ENCODE data around the gene ITGA1.
"Not testable (repeated sequence)": the region's sequence is repeated elsewhere in the genome, so short reads cannot be mapped to it uniquely, and the experiment has no call there.

The ITGA1 gene

GRCh38 chr5:52865991-52866390 is 78.3 kb downstream of the ITGA1 start:
- DNase-seq (ENCODE audit: low read depth) = not testable (repeated sequence)

- DNase-seq (ENCODE audit: low read depth) = no peak
These were observed 80.1 kb downstream of the ITGA1 start for GRCh38 chr5:52867809-52868208.

GRCh38 chr5:52868417-52868816 is 80.7 kb downstream of the ITGA1 start:
- no peak for DNase-seq (ENCODE audit: low read depth)

- no peak for DNase-seq (ENCODE audit: low read depth)
These were observed 81.7 kb downstream of the ITGA1 start for GRCh38 chr5:52869391-52869790.

- DNase-seq (ENCODE audit: low read depth) = no peak
These were observed 82.7 kb downstream of the ITGA1 start for GRCh38 chr5:52870448-52870847.

- DNase-seq (ENCODE audit: low read depth) = no peak
These were observed 88.1 kb downstream of the ITGA1 start for GRCh38 chr5:52875827-52876226.

GRCh38 chr5:52876456-52876855 is 88.7 kb downstream of the ITGA1 start:
- DNase-seq (ENCODE audit: low read depth) = no peak

- DNase-seq (ENCODE audit: low read depth) = no peak
These were observed 90.9 kb downstream of the ITGA1 start for GRCh38 chr5:52878656-52879055.

- no peak for DNase-seq (ENCODE audit: low read depth)
These were observed 92.8 kb downstream of the ITGA1 start for GRCh38 chr5:52880541-52880940.

GRCh38 chr5:52881468-52881867 is 93.8 kb downstream of the ITGA1 start:
- no peak for DNase-seq (ENCODE audit: low read depth)

GRCh38 chr5:52883110-52883509 is 95.4 kb downstream of the ITGA1 start:
- DNase-seq (ENCODE audit: low read depth) = no peak

GRCh38 chr5:52884453-52884852 is 96.7 kb downstream of the ITGA1 start:
- DNase-seq (ENCODE audit: low read depth) = no peak

GRCh38 chr5:52885614-52886013 is 97.9 kb downstream of the ITGA1 start:
- DNase-seq (ENCODE audit: low read depth) = no peak

GRCh38 chr5:52886206-52886605 is 98.5 kb downstream of the ITGA1 start:
- no peak for DNase-seq (ENCODE audit: low read depth)

GRCh38 chr5:52887066-52887465 is 99.3 kb downstream of the ITGA1 start:
- DNase-seq (ENCODE audit: low read depth) = no peak

- no peak for DNase-seq (ENCODE audit: low read depth)
These were observed 100.6 kb downstream of the ITGA1 start for GRCh38 chr5:52888363-52888762.

- DNase-seq (ENCODE audit: low read depth) = no peak
These were observed 104.6 kb downstream of the ITGA1 start for GRCh38 chr5:52892242-52892878.

- no peak for DNase-seq (ENCODE audit: low read depth)
These were observed 105.4 kb downstream of the ITGA1 start for GRCh38 chr5:52893105-52893504.

- no peak for DNase-seq (ENCODE audit: low read depth)
These were observed 106.1 kb downstream of the ITGA1 start for GRCh38 chr5:52893863-52894262.

GRCh38 chr5:52894451-52894850 is 106.7 kb downstream of the ITGA1 start:
- DNase-seq (ENCODE audit: low read depth) = no peak

- no peak for DNase-seq (ENCODE audit: low read depth)
These were observed 107.4 kb downstream of the ITGA1 start for GRCh38 chr5:52895075-52895474.

GRCh38 chr5:52895572-52896413 is 108.1 kb downstream of the ITGA1 start:
- DNase-seq (ENCODE audit: low read depth) = no peak

GRCh38 chr5:52896534-52897237 is 109.0 kb downstream of the ITGA1 start:
- no peak for DNase-seq (ENCODE audit: low read depth)

Data from T-helper 22 cell (primary cell).